ENCODE results near the gene ZBTB46. TPM values are rescaled to one million over a fixed set of nuclear protein-coding genes. Genes with fewer than 3 reads are reported as not detected.
A peak's percentile ranks its signal among the peaks of the same experiment; 100 is the strongest.

The ZBTB46 gene
- total RNA-seq, 1 experiment from 2014 or later: 27.1 TPM

- DNase-seq: no peak
- no peak within 1 kb of the TSS for H2AK5ac ChIP-seq (ENCODE audit: insufficient read length, low read length)
- H2BK5ac ChIP-seq (ENCODE audit: insufficient read length, low read length): no peak within 1 kb of the TSS
- peak within 1 kb of the TSS in 2 of 3 experiments; percentile 82 to 92; a peak in 3 of 7 replicates for H3K27ac Mint-ChIP-seq
- H3K4me3 Mint-ChIP-seq: 0 out of 5 replicates have a peak within 1 kb of the TSS, but pooled peaks of 1 of the 2 experiments have one; percentile 26
- H3K27me3 Mint-ChIP-seq (ENCODE audit: low read depth): no peaks in the 10 kb centered on the region; the same call in 1 of the 2 replicates
- H3K56ac ChIP-seq (ENCODE audit: insufficient read length, low read depth, low read length): no peak within 1 kb of the TSS
- H2BK12ac ChIP-seq (ENCODE audit: insufficient read length, low read depth, low read length): no peak within 1 kb of the TSS
- H3K9me3 ChIP-seq (ENCODE audit: control insufficient read depth, low read depth, low read length): no peaks in the 10 kb centered on the region
- no peaks in the 10 kb centered on the region for H4K20me1 ChIP-seq (ENCODE audit: control insufficient read depth, insufficient read depth, insufficient read length)
- WGBS (ENCODE audit: extremely low coverage, insufficient read length, low lambda C conversion rate): no CpG with 5 or more reads among the region's 59 CpGs
- no peak within 1 kb of the TSS for H4K8ac ChIP-seq (replicated peaks; ENCODE audit: insufficient read length, low read depth, low read length)
- H2BK20ac ChIP-seq (ENCODE audit: low read depth, low read length, poor library complexity, severe bottlenecking): no peak within 1 kb of the TSS
- H3K4me2 ChIP-seq (ENCODE audit: insufficient read depth, insufficient read length, low read length): no peak within 1 kb of the TSS
- 0 out of 5 replicates have a peak, but pooled peaks cover 0 to 2% of the 10 kb centered on the region in 2 experiments for H3K9me3 Mint-ChIP-seq
- peaks cover 2% of the 10 kb centered on the region; the same call in 1 of the 2 replicates for H3K79me2 ChIP-seq (ENCODE audit: insufficient read depth, low read length)
- no peak within 1 kb of the TSS for H4K91ac ChIP-seq (ENCODE audit: insufficient read length, low read depth, low read length)
- H3K4me1 Mint-ChIP-seq: peaks cover 35 to 51% of the 10 kb centered on the region in 2 experiments
- no peak within 1 kb of the TSS for H3K4ac ChIP-seq (ENCODE audit: low read depth, low read length)
- H3K23ac ChIP-seq (ENCODE audit: insufficient read length, low read depth, low read length): no peak within 1 kb of the TSS
- H3K4me1 ChIP-seq (ENCODE audit: insufficient read depth, low read length): peaks cover 2% of the 10 kb centered on the region; the same call in 1 of the 2 replicates
- no peak for TF ChIP-seq CTCF (conservative IDR thresholded peaks at IDR 0.05)
- no peak within 1 kb of the TSS for H2BK15ac ChIP-seq (ENCODE audit: low read depth, low read length)
- H3K79me1 ChIP-seq (ENCODE audit: insufficient read depth, low read depth, low read length, poor library complexity, severe bottlenecking): no peaks in the 10 kb centered on the region
- no peak within 1 kb of the TSS for H3K27ac ChIP-seq (ENCODE audit: insufficient read length, low read depth, low read length)
- H2BK120ac ChIP-seq (ENCODE audit: low read depth, low read length, poor library complexity, severe bottlenecking): no peak within 1 kb of the TSS
- no peaks in the 10 kb centered on the region for H3K27me3 ChIP-seq (ENCODE audit: insufficient read depth, low read length)
- H3K23me2 ChIP-seq (ENCODE audit: insufficient read length, low read depth, low read length, poor library complexity, severe bottlenecking): peaks cover 3% of the 10 kb centered on the region
- H3K9ac ChIP-seq (ENCODE audit: extremely low read depth, insufficient read length, low read length): no peak within 1 kb of the TSS
- H3K14ac ChIP-seq (ENCODE audit: insufficient read depth, low read length): no peak within 1 kb of the TSS
- H3T11ph ChIP-seq (ENCODE audit: low read length): no peak within 1 kb of the TSS
- no peak within 1 kb of the TSS for H3K18ac ChIP-seq (ENCODE audit: insufficient read length, low read depth, low read length)
- H2AFZ ChIP-seq (ENCODE audit: low read length): no peak within 1 kb of the TSS
- no peak within 1 kb of the TSS for H4K5ac ChIP-seq (ENCODE audit: insufficient read length, low read depth, low read length)
- H3K36me3 Mint-ChIP-seq (ENCODE audit: insufficient read depth in 1 of 3, low read depth in 3 of 3): peaks cover 0 to 14% (median 9%) of the 10 kb centered on the region in 3 experiments; a peak in 6 of 7 replicates
These were observed 30.4 kb upstream of the ZBTB46 start, which contains the start of gene ABHD16B for GRCh38 chr20:63861365-63861934. ABHD16B (plus strand) TSS chr20:63861498; CDS start chr20:63861541, 43 bp downstream.
